Renal cortical epithelial cell (primary cell): ENCODE results near the gene KLHL2. TPM values are rescaled to one million over a fixed set of nuclear protein-coding genes. Genes with fewer than 3 reads are reported as not detected.
"Not testable (repeated sequence)": the region's sequence is repeated elsewhere in the genome, so short reads cannot be mapped to it uniquely, and the experiment has no call there.

ENCODE experiments used
- DNase-seq: peaks from one replicate; pipeline ENCODE4 v3.0.0-alpha.2; 2011; ENCODE audit warnings: low read depth
- total RNA-seq: library from RNA; depleted of rRNA; stranded (reverse); fragments of >200 nt; gene quantifications from 2 replicates; pipeline ENCODE4 v1.2.3, GENCODE V29; 2014

KLHL2 gene
- total RNA-seq, 1 donor from 2014 or later: 30.9 TPM

DNA sequence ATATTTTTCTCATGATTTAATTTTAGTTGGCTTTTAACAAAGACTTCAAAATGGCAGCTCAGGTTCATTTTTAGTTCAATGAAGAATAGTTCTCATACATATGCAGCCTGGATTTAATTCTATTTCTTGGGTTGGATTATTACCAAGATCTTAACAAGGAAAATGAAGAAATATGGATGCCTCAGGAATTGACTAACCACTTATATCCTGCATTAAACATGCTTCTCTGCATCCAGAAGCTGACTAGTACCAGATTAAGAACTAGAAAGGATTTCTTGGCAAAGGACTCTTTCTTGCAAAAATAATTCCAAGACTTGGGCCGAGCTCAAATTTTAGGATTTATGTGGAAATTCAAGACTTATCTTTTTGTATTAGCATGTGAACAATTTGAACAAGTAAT, 5.6 kb upstream of the KLHL2 start:
- no peak for DNase-seq

DNA sequence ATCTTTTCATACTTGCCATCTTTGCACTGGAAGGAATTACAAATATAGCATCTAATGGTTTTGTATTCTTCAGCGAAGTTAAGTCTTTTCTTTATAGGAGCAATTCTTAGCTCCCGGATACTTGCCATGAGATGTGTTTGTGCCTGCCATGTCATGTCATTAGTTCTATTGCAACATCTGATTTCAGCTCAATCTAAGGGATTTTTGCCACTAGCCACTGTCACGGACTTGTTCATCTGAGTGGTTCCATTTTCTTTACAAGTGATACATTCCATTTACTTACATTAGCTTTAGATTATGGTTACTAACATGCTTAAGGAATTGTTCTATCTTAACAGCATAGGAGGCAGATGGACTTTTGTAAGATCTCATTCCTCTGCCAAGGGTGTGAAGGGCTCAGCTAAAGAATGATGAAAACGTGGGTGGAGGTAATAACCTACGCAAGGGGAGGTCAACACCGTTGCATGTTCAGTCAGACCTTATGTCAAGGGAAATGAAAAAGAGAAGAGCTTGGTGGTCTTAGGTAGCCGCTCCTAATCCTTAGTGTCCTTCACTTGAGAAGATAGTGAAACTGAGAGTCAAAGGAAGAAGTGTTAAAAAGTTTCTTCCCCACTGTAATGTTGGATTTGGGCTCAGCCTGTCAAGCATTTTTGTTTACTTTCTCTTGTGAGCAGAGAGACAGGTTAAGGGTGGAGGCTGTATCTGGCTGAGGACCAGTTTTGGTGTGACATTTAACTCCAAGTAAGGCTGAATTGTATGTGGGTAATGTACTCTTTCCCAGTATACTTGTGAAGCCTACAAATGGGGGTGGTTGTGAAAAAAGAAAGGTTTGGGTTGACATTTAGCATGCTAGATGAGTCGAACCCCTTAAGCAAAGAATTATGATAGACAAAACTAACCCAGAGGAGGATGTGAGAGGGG, 3.6 kb upstream of the KLHL2 start:
- DNase-seq: no peak

DNA sequence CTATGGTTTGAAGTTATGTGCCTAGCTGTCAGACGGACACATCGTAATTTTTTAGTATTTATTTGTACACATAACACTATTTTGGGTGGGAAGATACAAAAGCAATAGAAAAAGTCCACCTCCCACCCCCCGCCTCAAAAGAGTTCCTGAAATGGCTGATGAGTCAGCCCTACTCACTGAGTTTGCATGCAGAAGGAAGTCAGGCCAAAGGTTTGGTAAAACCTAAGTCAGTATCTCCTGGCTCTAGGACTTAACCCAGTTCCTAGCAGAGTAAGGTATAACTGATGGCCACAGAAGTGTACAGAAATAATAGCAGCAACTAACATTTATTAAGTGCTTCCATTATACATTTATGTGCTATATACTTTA, 2.9 kb upstream of the KLHL2 start:
- peak; percentile 66 for DNase-seq

DNA sequence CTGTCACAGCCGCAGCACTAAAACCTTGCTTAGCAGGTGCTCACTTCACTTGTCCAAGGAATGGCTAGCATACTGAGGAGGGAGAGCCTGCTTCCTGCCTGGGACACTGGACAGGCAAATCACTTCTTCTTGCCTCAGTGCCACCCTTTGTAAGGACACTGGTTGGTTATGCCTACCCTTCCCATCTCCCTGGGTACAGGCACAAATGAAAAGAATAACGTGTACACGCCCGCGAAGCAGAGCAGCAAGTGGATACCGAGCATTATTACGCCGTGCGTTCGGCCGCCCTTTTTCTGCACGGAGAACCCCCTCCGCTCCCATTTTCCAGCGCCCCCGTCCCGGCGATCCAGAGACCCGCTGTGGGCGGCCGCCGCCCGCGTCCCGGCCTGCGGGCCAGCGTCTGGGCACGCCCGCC, 338 bp upstream of the KLHL2 start:
- peak; percentile 57 for DNase-seq

DNA sequence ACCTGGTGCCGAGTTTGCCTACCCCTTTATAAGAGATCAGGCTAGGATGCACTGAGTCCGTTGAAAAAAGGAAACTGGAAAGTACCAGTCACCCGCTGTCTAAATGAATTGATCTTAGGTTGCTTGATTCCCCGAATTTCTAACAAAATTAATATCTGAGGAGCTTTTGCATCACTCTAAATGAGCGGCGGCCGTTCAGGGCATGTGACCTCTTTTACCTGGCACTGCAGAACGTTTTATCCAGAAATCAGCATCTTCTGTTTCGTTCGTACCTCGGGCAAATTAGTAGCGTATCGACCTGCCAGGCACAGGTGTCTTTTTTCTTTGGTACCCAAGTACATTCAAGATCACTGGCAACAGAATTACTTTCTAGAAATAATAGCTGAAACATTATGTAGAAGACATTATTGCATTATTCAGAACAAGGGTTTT, 876 bp downstream of the KLHL2 start:
- DNase-seq: no peak

DNA sequence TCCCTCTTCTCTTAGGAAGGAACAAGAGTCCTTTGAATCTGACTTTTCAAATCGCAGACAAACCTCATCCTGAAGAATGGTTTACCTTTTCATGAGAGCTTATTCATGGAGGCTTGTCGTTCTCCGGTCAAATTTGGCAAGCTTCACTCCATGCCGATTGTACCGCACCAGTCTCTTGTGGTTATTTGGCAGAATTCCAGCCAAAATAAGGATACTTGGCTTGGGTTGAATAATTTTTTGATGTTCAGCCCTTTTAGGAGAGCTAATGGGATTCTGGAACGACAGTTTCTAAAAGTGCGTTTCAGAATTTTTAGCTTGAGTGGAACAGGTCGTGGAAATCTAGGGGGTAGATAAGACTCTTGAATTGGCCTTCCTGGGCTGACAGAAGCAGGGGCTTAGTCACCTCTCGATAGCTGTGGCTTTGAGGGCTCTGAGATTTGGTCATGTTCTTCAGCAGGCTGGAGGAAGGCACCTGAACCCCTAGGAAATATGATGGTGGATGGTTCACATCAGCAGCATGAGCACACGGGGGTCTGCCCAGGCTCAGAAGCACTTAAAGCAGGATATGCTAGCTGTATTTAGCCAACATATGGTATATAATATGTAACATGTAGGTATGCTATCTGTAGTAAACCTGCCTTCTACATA, 1.5 kb downstream of the KLHL2 start:
- DNase-seq: peak; percentile 21

DNA sequence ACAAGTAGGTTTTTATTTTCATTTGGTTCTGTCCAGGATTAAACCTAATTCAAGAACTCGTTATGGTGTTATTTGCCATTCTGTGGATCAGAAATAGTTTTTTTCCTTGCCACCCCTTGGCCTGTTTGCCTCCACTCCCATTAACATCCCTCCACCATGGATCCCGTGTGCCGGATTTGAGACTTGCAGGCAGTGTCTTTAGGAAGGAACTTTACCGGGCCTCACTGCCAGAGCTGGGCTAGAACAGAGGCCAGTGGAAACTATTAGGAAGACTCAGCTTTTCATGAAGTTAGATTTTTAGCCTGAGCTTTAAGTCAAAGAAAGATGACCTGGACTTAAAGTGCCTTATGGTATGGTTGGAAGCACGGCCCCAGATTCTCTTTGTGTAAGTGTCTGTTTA, 2.4 kb downstream of the KLHL2 start:
- no peak for DNase-seq

DNA sequence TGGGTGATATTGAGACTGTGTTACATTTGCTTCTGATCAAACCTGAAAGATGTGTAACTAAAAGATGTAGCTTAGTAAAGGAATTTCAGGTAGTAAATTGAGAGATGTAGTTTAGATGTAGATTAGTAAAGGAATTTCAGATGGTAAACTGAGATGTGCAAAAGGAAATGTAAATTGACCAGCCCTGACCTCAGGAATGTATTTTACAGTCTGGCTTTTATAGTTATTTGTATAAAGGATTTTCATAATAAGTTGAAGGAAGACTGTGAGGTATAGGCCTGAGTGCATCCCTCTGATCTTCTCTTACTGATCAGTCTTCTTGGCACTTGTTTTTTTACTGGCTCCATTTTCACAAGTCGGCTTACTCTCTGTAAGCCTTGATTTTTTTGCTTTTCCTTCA, 3.2 kb downstream of the KLHL2 start:
- DNase-seq: peak; percentile 17

DNA sequence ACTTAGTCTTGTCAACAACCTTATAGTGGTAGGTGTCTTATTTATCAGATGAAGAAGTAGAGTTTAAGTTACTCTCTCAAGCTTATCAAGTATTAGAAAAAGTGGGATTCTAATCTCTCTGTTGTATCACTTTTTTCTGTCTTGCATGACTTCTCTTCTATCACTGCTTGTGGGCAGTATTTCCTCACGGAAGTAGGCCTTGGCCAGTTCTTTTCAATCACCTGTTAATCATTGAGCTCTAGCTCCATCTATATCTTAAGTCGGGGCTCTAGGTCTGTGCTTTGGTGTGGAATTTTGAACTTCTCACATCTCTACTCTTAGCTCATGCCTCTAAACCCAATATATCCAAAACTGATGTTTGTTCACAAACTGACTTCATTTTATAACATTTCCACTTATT, 5.3 kb downstream of the KLHL2 start:
- DNase-seq: peak; percentile 81

DNA sequence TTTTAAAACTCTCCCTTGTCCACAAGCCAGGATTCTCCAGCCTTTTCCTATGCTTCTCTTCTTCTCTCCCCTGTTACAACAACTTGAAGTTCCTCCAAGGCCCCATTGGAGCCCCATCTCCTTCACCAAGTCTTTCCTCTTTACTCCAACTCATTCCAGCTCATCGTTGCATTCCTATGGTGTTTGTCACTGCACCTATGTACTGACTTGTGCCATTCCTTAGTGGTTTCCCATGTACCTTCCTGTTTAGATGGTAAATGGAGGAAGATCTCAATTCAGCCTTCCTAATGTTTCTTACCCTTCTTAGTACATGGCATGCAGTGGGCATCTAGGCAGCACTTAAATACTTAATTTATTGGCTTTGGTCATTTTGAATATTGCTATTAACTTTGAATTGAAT, 6.0 kb downstream of the KLHL2 start:
- peak; percentile 47 for DNase-seq

DNA sequence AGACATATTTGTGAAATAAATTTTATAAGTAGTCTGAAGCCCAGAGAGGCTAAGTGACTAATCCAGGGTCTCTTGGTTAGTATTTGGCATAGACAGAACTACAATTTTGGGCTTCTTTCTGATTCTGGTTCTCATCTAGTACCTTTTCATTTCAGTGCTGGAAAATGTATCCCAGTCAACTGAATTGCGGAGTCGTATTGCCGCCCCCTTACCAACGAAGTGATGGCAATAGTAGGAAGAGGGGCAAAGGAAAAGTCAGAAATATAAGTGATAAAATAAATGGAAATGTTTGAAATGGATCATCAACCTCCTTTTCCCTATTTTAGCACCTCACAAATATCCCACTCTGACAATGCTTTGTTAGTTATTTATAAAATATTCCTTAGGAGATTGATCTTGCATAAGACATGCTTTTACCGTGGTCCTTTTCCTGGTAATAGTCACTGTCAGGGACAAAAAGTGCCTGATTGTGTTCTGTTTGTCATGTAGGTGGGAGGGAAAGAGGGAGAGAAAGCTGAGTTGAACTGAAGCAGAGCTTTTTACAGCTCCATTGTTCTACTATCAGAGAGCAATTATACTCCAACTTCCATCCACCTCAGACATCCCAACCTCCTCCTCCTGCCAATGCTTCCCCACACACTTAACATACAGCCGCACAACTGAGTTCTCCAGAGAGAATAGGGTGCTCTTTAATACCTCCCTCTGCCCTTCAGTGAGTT, 6.8 kb downstream of the KLHL2 start:
- not testable (repeated sequence) for DNase-seq

DNA sequence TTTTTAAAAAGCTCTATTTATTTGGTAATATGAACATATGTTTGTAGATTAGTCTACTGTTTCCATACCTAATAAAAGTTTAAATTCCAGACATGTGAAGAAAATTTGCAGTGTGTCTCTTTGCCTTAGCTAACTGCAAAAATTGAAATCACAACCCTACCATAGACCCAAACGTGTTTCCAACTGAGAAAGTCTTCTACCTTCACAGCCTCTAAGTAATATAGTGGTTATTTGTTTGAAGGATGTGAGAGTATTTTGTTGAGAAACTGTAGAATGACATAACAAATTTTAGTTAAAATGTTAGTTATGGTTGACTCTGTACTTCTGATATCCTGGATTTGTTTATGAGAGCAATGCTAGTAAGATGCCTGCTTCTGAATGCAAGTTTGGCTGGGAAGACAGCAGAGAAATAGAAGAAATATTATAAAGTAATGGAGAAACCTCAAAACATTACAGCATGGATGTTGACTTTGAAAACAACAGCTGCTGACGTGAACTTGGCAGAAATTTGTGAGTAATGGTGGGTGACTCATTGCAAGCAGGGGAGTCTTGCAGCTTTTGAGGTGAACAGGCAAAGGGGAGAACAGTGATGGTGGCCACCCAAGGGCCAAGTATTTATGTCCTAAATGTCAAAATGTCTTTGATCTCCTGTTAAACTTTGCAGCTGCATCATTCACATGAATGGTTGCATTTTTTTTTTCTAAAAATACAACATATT, 7.8 kb downstream of the KLHL2 start:
- peak; percentile 87 for DNase-seq

DNA sequence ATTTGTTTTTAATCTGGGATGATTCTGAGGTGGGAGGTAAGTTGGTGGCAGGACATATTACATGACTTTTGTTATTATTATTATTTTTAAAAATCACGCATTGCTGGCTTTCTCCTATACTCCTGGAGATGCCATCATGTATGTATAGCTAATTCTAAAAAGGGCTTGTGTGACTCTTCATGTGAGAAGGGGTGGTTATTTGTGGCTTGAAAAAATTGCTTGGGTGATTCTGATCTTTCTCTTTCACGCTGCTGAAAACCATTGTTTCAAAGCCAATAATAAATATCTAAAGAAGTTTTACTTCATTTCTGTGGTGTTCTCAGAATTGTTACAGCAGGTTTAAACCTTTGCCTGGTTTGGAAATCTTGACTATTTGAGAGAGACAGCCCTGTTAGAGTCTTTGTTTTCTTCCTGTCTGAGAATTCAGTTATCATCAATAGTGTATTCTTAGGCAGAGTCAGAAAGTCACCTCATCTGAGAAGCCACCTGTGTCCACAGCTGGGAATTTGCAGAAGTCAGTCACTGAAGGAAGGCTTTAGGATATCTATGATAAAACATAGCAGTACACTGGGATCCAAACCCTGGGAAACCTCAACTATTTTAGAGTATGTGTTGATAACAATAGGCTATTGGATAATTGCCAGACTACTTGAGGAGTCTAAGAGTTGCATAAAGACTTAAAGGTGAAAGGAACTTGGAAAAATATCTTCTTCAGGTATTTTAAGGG, 8.6 kb downstream of the KLHL2 start:
- DNase-seq: peak; percentile 73

DNA sequence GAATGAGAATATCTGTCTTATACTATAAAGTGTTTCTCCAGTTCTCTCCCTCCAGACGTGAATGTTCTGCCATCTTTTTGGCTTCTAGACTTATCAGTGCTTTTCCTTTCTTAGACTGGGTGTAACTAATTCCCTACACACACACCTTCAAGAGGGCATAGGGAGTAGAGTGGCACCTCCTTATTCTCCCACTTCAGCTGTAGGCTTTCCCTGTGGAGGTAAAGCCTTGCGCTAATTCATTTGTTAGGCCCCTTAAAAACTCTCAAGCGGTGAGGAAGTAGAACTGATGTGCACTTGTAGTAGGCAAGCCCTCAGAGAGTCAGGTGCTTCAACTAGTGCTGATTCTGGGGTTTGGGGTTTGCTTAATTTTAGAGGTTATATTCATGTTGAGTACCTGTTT, 10.0 kb downstream of the KLHL2 start:
- no peak for DNase-seq

DNA sequence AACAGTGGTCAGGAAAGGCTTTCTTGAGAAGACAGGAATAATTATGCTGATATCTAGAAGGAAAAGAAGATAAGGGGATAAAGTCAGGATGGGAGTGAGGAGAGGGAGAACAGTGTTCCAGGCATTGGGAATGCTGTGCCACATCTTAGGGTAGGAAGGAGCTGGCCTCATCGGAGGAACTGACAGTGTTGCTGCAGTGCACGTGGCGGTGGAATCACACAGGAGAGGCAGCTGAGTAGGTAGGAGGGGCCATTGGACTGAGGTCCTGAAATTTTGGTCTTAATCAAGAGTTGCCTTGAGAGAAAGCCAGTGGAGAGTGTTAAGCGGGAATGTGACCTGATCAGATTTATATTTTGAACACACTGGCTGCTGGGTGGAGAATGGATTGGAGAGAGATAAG, 13.9 kb downstream of the KLHL2 start:
- DNase-seq: not testable (repeated sequence)

DNA sequence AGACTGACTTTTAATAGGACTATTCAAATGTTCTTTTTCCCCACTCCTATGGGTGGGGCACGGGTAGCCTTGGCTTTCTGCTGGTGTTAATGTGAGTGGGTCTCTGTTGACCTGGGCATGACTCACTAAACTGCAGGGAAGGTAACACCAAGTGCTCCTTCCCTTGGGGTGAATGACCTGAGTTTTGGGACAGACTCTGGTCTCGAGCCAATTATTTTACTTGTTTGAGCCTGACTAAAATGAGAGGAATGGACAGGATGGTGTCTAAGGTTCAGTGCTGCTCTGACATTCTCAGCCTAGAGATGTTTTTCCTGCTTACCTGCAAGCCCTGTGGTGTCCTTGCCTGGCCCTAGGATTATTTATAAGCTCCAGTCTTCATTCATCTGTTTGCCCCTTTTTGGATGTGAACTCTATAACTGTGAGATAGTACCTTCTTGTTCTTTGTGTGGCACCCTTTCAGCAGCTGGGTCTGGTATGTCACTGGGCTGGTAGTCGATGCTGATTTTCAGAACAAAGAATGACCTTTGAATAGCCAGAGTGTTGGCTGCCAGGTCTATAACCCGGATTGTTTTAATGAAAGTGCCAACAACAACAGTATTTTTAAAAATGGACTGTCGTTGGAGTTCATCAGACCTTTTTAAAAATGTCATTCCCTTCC, 14.8 kb downstream of the KLHL2 start:
- DNase-seq: peak; percentile 88

DNA sequence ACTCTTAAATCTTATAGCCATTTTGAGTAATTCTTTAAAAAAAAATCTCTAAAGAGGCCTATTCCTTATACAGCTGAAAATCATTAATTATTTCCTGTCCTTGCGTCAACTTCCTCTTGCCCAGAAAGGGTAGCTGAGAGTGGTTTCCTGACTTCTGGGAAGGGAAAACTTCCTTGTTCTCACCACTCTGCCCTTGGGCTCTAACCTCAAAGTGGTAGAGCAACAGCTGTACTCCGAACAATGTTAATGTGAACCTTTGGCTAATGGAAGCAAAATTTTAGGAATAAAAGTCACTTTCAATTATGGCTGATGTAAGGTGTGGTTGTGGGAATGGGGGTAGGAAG, 15.3 kb downstream of the KLHL2 start:
- peak; percentile 87 for DNase-seq

DNA sequence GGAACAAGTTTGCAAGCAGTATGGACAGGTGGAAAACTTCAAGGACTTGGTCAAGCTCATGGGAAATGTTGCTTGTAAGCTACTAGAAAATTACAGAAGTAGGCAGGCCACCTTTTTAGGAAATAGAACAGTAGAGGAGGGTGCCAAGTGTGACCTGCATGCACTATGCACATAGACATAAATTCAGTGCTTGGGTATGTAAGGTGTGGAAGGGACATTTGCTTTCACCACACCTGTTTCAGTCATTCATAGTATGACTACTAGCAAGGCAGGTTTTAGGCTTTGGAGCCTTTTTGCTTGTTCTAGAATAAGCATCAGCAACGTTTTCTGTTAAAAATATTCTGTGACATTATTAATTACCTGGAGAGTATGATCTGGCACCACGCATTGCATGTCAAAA, 20.0 kb downstream of the KLHL2 start:
- DNase-seq: not testable (repeated sequence)

DNA sequence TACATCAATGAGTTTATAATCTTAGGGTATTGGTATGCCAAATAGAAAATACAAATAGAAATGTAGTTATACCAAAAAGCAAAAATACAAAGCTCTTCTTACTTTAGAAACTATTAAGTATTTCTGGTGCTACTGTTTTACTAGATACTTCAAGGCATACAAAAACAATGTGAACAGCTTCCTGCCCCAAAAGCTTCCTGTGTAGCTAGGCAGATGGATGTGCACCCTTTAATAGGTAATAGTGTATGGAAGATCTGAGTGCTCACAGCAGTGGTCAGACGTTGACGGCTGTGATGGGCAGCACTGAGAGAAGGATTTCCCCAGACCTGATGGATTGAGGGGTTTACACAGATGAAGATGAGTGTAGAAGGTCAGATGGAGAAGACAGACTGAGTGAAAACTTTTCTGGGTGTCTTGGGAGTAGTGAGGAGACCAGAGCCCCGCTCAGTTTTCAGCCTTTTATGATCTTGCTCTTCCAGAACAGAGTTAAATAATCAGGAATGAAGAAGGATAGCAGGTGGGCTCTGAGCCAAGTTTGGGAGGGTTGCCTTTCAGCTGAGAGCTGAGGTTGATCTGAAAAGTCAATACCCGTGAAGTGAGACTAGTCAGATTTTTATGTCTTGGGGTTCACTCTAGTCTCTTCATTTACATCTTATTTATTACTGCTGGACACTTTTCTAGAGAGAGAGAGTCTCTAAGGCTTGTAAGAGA, 22.3 kb downstream of the KLHL2 start:
- DNase-seq: not testable (repeated sequence)
